ENCODE data around the gene MPL.

MPL gene

DNA sequence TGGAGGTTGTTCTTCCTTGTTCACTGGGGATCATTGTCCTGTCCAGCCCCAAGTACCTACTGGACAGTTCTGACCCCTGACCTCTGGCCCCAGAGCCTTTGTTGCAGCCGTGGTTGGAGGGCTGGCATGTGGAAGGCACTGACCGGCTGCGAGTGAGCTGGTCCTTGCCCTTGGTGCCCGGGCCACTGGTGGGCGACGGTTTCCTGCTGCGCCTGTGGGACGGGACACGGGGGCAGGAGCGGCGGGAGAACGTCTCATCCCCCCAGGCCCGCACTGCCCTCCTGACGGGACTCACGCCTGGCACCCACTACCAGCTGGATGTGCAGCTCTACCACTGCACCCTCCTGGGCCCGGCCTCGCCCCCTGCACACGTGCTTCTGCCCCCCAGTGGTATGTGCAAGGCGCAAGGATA is 25.4 kb upstream of the MPL start:
- TF ChIP-seq, protein P1, sequence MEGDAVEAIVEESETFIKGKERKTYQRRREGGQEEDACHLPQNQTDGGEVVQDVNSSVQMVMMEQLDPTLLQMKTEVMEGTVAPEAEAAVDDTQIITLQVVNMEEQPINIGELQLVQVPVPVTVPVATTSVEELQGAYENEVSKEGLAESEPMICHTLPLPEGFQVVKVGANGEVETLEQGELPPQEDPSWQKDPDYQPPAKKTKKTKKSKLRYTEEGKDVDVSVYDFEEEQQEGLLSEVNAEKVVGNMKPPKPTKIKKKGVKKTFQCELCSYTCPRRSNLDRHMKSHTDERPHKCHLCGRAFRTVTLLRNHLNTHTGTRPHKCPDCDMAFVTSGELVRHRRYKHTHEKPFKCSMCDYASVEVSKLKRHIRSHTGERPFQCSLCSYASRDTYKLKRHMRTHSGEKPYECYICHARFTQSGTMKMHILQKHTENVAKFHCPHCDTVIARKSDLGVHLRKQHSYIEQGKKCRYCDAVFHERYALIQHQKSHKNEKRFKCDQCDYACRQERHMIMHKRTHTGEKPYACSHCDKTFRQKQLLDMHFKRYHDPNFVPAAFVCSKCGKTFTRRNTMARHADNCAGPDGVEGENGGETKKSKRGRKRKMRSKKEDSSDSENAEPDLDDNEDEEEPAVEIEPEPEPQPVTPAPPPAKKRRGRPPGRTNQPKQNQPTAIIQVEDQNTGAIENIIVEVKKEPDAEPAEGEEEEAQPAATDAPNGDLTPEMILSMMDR (IDR thresholded peaks at IDR 0.05; ENCODE audit: borderline replicate concordance, insufficient read depth, low read depth, low read length), result no peak
- H3K4me3 ChIP-seq (ENCODE audit: low read depth, low read length), result no peak overlapping the region

DNA sequence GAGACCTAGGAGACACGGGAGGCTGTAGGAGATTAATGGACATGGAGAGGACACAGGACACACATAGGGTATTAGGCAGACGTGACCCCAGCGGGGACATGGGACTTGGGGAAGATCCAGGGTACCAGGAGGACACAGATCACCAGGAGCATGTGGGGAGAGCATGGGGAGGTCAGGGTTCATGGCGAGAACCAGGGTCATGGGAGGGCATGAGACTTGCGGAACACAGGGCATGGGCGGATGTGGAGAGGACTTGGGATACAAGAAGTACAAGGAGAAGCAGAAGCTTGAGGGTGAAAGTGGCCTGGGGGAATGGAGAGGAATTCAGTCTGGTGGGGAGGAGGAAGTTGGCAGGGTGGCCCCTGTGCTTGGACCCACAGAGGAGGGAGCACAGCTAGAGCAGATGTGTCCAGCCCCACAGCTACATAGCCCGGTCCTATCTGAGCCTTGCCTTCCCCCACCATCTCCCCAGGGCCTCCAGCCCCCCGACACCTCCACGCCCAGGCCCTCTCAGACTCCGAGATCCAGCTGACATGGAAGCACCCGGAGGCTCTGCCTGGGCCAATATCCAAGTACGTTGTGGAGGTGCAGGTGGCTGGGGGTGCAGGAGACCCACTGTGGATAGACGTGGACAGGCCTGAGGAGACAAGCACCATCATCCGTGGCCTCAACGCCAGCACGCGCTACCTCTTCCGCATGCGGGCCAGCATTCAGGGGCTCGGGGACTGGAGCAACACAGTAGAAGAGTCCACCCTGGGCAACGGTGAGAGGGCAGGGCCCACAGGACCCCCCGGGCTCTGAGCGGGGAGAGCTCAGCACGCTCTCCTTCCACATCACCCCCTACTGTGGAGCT is 24.7 kb upstream of the MPL start:
- H3K4me3 ChIP-seq (ENCODE audit: low read depth, low read length), result no peak overlapping the region
- TF ChIP-seq, protein P1 (IDR thresholded peaks at IDR 0.05; ENCODE audit: borderline replicate concordance, insufficient read depth, low read depth, low read length), result no peak

DNA sequence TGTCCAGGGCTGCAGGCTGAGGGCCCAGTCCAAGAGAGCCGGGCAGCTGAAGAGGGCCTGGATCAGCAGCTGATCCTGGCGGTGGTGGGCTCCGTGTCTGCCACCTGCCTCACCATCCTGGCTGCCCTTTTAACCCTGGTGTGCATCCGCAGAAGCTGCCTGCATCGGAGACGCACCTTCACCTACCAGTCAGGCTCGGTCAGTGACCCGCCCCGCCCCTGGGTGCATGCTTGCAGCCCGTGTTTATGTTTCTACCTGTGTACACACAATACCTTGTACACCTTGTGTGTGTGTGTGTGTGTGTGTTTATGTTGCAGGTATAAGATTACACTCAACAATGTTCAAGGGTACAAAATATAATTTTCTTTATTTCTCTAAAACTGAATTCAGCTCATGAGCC is 23.8 kb upstream of the MPL start:
- H3K4me3 ChIP-seq (ENCODE audit: low read depth, low read length), result no peak overlapping the region
- TF ChIP-seq, protein P1 (IDR thresholded peaks at IDR 0.05; ENCODE audit: borderline replicate concordance, insufficient read depth, low read depth, low read length), result no peak

DNA sequence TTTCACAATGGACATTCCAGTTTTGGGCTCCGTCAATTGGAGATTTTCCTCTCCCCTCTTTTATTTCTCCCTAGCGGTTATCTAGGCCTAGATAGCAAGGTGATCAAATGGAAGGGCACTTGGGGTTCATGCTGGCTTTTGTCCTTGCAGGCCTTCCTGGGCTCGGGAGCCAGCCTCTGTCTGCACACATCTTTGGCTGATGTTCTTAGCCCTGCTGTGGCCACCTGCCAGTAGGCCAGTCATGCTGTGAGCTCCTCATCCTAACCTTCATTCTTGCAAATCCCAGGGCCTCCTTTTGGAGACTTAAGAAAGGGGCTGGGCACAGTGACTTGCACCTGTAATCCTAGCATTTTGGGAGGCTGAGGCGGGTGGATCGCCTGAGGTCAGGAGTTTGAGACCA is 23.4 kb upstream of the MPL start:
- no peak overlapping the region for H3K4me3 ChIP-seq (ENCODE audit: low read depth, low read length)
- TF ChIP-seq, protein P1 (IDR thresholded peaks at IDR 0.05; ENCODE audit: borderline replicate concordance, insufficient read depth, low read depth, low read length), result no peak

DNA sequence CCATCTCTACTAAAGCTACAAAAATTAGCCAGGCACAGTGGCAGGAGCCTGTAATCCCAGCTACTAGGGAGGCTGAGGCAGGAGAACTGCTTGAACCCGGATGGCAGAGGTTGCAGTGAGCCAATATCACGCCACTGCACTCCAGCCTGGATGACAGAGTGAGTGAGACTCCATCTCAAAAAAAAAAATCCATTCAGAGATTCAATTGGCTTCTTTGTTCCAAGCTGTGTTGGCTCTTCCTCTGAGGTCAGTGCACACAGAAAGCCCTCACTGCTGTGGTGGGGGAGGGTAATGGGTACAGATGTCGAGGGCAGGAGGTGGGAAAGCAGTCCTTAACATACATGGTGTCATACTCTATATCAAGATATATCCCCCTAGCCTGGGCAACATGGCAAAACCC is 22.1 kb upstream of the MPL start:
- TF ChIP-seq, protein P1 (IDR thresholded peaks at IDR 0.05; ENCODE audit: borderline replicate concordance, insufficient read depth, low read depth, low read length), result no peak
- no peak overlapping the region for H3K4me3 ChIP-seq (ENCODE audit: low read depth, low read length)

DNA sequence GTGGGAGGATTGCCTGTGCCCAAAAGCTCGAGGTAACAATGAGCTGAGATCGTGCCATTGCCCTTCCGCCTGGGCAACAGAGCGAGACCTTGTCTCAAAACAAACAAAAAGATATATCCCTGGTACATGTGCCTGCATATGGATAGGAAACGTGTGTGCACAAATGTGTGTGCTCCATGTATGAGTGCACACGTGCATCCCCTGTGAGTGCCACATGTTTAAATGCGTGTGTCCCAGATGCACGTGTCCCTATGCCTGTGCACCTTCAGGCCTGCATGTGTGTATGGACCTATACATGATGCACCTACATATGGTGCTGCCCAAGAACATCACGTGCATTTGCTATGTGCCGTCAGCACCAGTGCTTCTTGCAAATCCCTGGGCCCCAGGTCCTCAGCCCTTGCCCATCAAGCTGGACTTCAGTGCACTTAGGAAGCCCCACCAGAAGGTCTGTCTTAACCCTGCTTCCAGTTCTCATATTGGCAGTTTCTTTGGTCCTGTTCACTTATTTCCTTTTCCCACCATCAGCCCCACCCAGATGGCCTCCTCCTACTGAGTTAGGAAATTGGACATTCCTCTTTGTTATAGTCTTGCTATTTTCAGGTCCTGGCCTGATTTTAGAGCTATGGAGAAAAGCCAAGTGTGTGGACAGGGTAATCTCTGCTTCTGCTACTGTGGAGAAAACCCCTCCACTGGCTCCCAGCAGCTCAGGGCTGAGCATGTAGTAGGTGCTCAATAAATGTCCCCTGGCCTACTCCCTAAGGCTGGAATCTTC is 21.5 kb upstream of the MPL start:
- TF ChIP-seq, protein P1 (IDR thresholded peaks at IDR 0.05; ENCODE audit: borderline replicate concordance, insufficient read depth, low read depth, low read length), result no peak
- H3K4me3 ChIP-seq (ENCODE audit: low read depth, low read length), result no peak overlapping the region

All from GM12875 (cell line).